IMR-90 (cell line): ENCODE measurements around the gene ACAA2. TPM values are rescaled to one million over a fixed set of nuclear protein-coding genes. Genes with fewer than 3 reads are reported as not detected.

Source experiments
- ATAC-seq: fragments of 200-7000 bp; cut with Tn5 transposase; 2 replicates; pipeline ENCODE4 v1.9.1; 2020; ENCODE audit warnings: low read depth, mild to moderate bottlenecking, moderate library complexity
- BruUV-seq: library from RNA; stranded (reverse); fragments of 400-500 nt; replicated peaks from 2 replicates; lab custom pipeline; 2021; lab: Mats Ljungman, UMichigan
- CTCF ChIA-PET: fragments of 300-600 bp; formaldehyde crosslinking; extraction: SDS; loops from one replicate; lab custom pipeline; 2021; ENCODE audit warnings: antibody characterized with exemption; lab: Yijun Ruan, JAX
- POLR2A ChIA-PET: fragments of 300-600 bp; sonication (Branson Sonifier 250); formaldehyde crosslinking; loops from one replicate; lab custom pipeline; 2022; ENCODE audit warnings: antibody characterized with exemption; ENCODE audit not compliant: unreplicated experiment; lab: Charles Lee
- DNase-seq: peaks from one replicate; pipeline ENCODE4 v3.0.0; 2013
- H2AFZ ChIP-seq: replicated peaks from 2 replicates; pipeline ENCODE3; 2013; ENCODE audit warnings: low read length, mild to moderate bottlenecking; ENCODE audit not compliant: poor library complexity
- H2AK5ac ChIP-seq: 2 replicates; pipeline ENCODE4 v1.6.1; 2013; ENCODE audit warnings: low read depth, low read length, inconsistent platforms
- H2AK9ac ChIP-seq: replicated peaks from 2 replicates; pipeline ENCODE3; 2013; ENCODE audit warnings: mild to moderate bottlenecking, low read depth, low read length, moderate library complexity; ENCODE audit not compliant: poor library complexity
- H2BK120ac ChIP-seq: 2 replicates; pipeline ENCODE4 v1.6.1; 2013; ENCODE audit warnings: low read depth, low read length, inconsistent platforms
- H2BK15ac ChIP-seq: 3 replicates; pipeline ENCODE4 v1.6.1; 2013; ENCODE audit warnings: low read depth, low read length, inconsistent platforms
- H2BK20ac ChIP-seq: 2 replicates; pipeline ENCODE4 v1.6.1; 2013; ENCODE audit warnings: low read depth, mild to moderate bottlenecking, inconsistent platforms, low read length, moderate library complexity
- H2BK5ac ChIP-seq: 2 replicates; pipeline ENCODE4 v1.6.1; 2013; ENCODE audit warnings: mild to moderate bottlenecking, low read depth, low read length, inconsistent platforms; ENCODE audit not compliant: poor library complexity, severe bottlenecking
- H3K14ac ChIP-seq: replicated peaks from 2 replicates; pipeline ENCODE4 v1.6.1; 2013; ENCODE audit warnings: low read depth, low read length, inconsistent platforms
- H3K18ac ChIP-seq: 2 replicates; pipeline ENCODE4 v1.6.1; 2013; ENCODE audit warnings: low read depth, low read length, control low read depth
- H3K23ac ChIP-seq: 2 replicates; pipeline ENCODE4 v1.6.1; 2013; ENCODE audit warnings: low read depth, low read length, inconsistent platforms
- H3K27ac ChIP-seq: 2 replicates; pipeline ENCODE4 v1.5.1; 2013; ENCODE audit warnings: mild to moderate bottlenecking, control low read depth, low read length; ENCODE audit not compliant: insufficient read depth
- H3K27me3 ChIP-seq: 2 replicates; pipeline ENCODE4 v1.6.1; 2013; ENCODE audit warnings: low read length; ENCODE audit not compliant: control insufficient read depth, insufficient read depth
- H3K36me3 ChIP-seq: 2 replicates; pipeline ENCODE4 v1.6.1; 2013; ENCODE audit warnings: low read length, mixed read lengths; ENCODE audit not compliant: control insufficient read depth, insufficient read depth
- H3K4ac ChIP-seq: 2 replicates; pipeline ENCODE4 v1.6.1; 2013; ENCODE audit warnings: low read depth, low read length, inconsistent platforms
- H3K4me1 ChIP-seq: 2 replicates; pipeline ENCODE4 v1.6.1; 2013; ENCODE audit warnings: low read length, mixed read lengths; ENCODE audit not compliant: control insufficient read depth, insufficient read depth
- H3K4me2 ChIP-seq: 2 replicates; pipeline ENCODE4 v1.6.1; 2013; ENCODE audit warnings: low read depth, mild to moderate bottlenecking, control low read depth, low read length, moderate library complexity
- H3K4me3 ChIP-seq: 2 replicates; pipeline ENCODE4 v1.5.1; 2013; ENCODE audit warnings: low read depth, mild to moderate bottlenecking, control low read depth, low read length, moderate library complexity; ENCODE audit not compliant: insufficient read depth
- H3K56ac ChIP-seq: 2 replicates; pipeline ENCODE4 v1.6.1; 2013; ENCODE audit warnings: low read length, inconsistent platforms; ENCODE audit not compliant: insufficient read depth; ENCODE audit errors: extremely low read depth
- H3K79me1 ChIP-seq, 2 experiments: 2 replicates each; pipeline ENCODE4 v1.6.1; 2013; ENCODE audit warnings: low read length in 2 of 2, inconsistent platforms in 1 of 2, low read depth in 1 of 2
- H3K9ac ChIP-seq: 2 replicates; pipeline ENCODE4 v1.6.1; 2013; ENCODE audit warnings: low read depth, low read length, control low read depth
- H3K9me1 ChIP-seq: 2 replicates; pipeline ENCODE4 v1.6.1; 2013; ENCODE audit warnings: low read length, inconsistent platforms; ENCODE audit not compliant: insufficient read depth
- H3K9me3 ChIP-seq: 2 replicates; pipeline ENCODE4 v1.6.1; 2013; ENCODE audit warnings: low read length; ENCODE audit not compliant: control insufficient read depth, insufficient read depth
- H4K20me1 ChIP-seq: 2 replicates; pipeline ENCODE4 v1.6.1; 2013; ENCODE audit warnings: low read length, inconsistent platforms; ENCODE audit not compliant: insufficient read depth
- H4K5ac ChIP-seq: 2 replicates; pipeline ENCODE4 v1.6.1; 2013; ENCODE audit warnings: mild to moderate bottlenecking, low read depth, low read length, control low read depth
- H4K8ac ChIP-seq, 2 experiments: 2 replicates each; pipeline ENCODE4 v1.6.1; 2013; ENCODE audit warnings: low read depth in 2 of 2, low read length in 2 of 2, control low read depth in 1 of 2, inconsistent platforms in 1 of 2
- H4K91ac ChIP-seq: 2 replicates; pipeline ENCODE4 v1.6.1; 2013; ENCODE audit warnings: low read depth, low read length, inconsistent platforms; ENCODE audit not compliant: insufficient read depth
- CTCF ChIP-seq: conservative IDR thresholded peaks from 2 replicates; pipeline ENCODE4 v1.5.1; 2012; ENCODE audit warnings: mild to moderate bottlenecking, low read depth, low read length, improper control_type of control experiment
- MAZ ChIP-seq: IDR thresholded peaks from 2 replicates; pipeline ENCODE4 v1.6.1; 2012; ENCODE audit warnings: low read depth, mild to moderate bottlenecking, low read length, improper control_type of control experiment, moderate library complexity, borderline replicate concordance
- RAD21 ChIP-seq: IDR thresholded peaks from 2 replicates; pipeline ENCODE4 v1.6.1; 2012; ENCODE audit warnings: low read length, improper control_type of control experiment
- WGBS, 2 experiments: methylation state at CpG; one replicate each; pipeline versions ENCODE4 v1.1.5 to v1.1.7; 2013; ENCODE audit warnings: missing lambda C conversion rate in 2 of 2; ENCODE audit not compliant: insufficient read length in 1 of 2; ENCODE audit errors: extremely low coverage in 2 of 2; 5-methylcytosine and 5-hydroxymethylcytosine counted together
- dilution Hi-C: fragments of 300-500 bp; cut with HindIII; formaldehyde crosslinking; loops from one replicate; pipeline ENCODE4 v1.14.3; 2018; ENCODE audit warnings: low sequenced_read_pairs; ENCODE audit not compliant: unreplicated experiment
- in situ Hi-C: fragments of 300-500 bp; cut with MboI; formaldehyde crosslinking; loops from 3 replicates; pipeline ENCODE4 v1.14.3; 2019; ENCODE audit warnings: low sequenced_read_pairs, inconsistent platforms, mixed read lengths
- intact Hi-C: fragments of 100-400 bp; cut with micrococcal nuclease; formaldehyde crosslinking; loops from 2 replicates; pipeline ENCODE4 v1.10.0; 2022
- polyA plus RNA-seq, 3 experiments: library from polyadenylated mRNA; depleted of rRNA; stranded (reverse); fragments of >200 nt; gene quantifications; 2 replicates each; pipeline ENCODE4 v1.2.3, GENCODE V29; 2012; ENCODE audit warnings: low replicate concordance in 1 of 3
- total RNA-seq: library from RNA; depleted of rRNA; stranded (reverse); fragments of >200 nt; gene quantifications from 2 replicates; pipeline ENCODE4 v1.2.3, GENCODE V29; 2012

The ACAA2 gene
- total and polyA plus RNA-seq, 2 of the 4 experiments (the other 2 are of a cell fraction): 24.4 to 61.5 TPM

GRCh38 chr18:49778826-49779465, 34.4 kb downstream of the ACAA2 start:
- Histone ChIP-seq H2BK15ac (no peak overlapping the region), H2AK9ac (no peak overlapping the region), H3K4me2 (no peak overlapping the region), H2AK5ac (no peak overlapping the region), H3K56ac (no peak overlapping the region), H3K9me1 (peaks cover 3% of the 10 kb centered on the region), H3K9me3 (0 out of 2 replicates have a peak, but pooled peaks cover 2% of the 10 kb centered on the region), H3K18ac (no peak overlapping the region), H2BK20ac (no peak overlapping the region), H3K4me1 (no peaks in the 10 kb centered on the region), H2BK5ac (no peak overlapping the region), H3K14ac (no peak overlapping the region), H4K20me1 (no peaks in the 10 kb centered on the region), H4K8ac (no peak overlapping the region), H2BK120ac (no peak overlapping the region), H2AFZ (no peak overlapping the region), H3K4ac (no peak overlapping the region), H4K91ac (no peak overlapping the region), H3K27me3 (no peaks in the 10 kb centered on the region), H3K36me3 (peaks cover 15% of the 10 kb centered on the region), H3K79me1 (no peaks in the 10 kb centered on the region), H3K27ac (no peak overlapping the region), H3K4me3 (no peak overlapping the region), H3K23ac (no peak overlapping the region), H4K5ac (no peak overlapping the region), H3K9ac (no peak overlapping the region)
- DNase-seq (no peak), ATAC-seq (no peak)
- intact Hi-C loops: no loop called here
- dilution Hi-C loops: no loop called here
- WGBS, 2 experiments: 93% methylated on average over 3 of the region's 8 CpGs; no CpG with 5 or more reads in 1 of the 2 experiments
- ChIA-PET POLR2A (no interaction called here), CTCF (no interaction called here)
- BruUV-seq: no TSS peak
- in situ Hi-C loops: no loop called here
- no peak for TF ChIP-seq MAZ
- TF ChIP-seq RAD21: no peak
- no peak for TF ChIP-seq CTCF
